Measurements from ENCODE around the gene TMEM51.

The TMEM51 gene

GRCh38 chr1:15151871-15152270, 1.7 kb upstream of the TMEM51 start:
- H3K27ac ChIP-seq (ENCODE audit: poor library complexity, severe bottlenecking): no peak overlapping the region

GRCh38 chr1:15152318-15153183, 996 bp upstream of the TMEM51 start:
- peak; percentile 90 for TF ChIP-seq CTCF (IDR thresholded peaks at IDR 0.05; ENCODE audit: poor library complexity, severe bottlenecking)
- H3K27me3 ChIP-seq (ENCODE audit: insufficient read depth, poor library complexity, severe bottlenecking): no peaks in the 10 kb centered on the region

More at GRCh38 chr1:15151871-15152270, 1.7 kb upstream of the TMEM51 start:
- H3K9me3 ChIP-seq (ENCODE audit: severe bottlenecking): no peaks in the 10 kb centered on the region
- peaks cover 11% of the 10 kb centered on the region for H3K4me1 ChIP-seq (ENCODE audit: insufficient read depth, poor library complexity, severe bottlenecking)
- no peak for DNase-seq (ENCODE audit: low spot score)
- H3K4me3 ChIP-seq (ENCODE audit: severe bottlenecking): peak overlapping the region; percentile 69
- no peak for ATAC-seq (ENCODE audit: low read depth)
- TF ChIP-seq CTCF (IDR thresholded peaks at IDR 0.05; ENCODE audit: poor library complexity, severe bottlenecking): no peak
- no peaks in the 10 kb centered on the region for H3K36me3 ChIP-seq (ENCODE audit: low read depth)
- H3K27me3 ChIP-seq (ENCODE audit: insufficient read depth, poor library complexity, severe bottlenecking): no peaks in the 10 kb centered on the region

GRCh38 chr1:15153842-15154479, 414 bp downstream of the TMEM51 start:
- Histone ChIP-seq H3K4me1 (ENCODE audit: insufficient read depth, poor library complexity, severe bottlenecking) (peaks cover 28% of the 10 kb centered on the region), H3K4me3 (ENCODE audit: severe bottlenecking) (peak overlapping the region; percentile 69), H3K27me3 (ENCODE audit: insufficient read depth, poor library complexity, severe bottlenecking) (no peaks in the 10 kb centered on the region), H3K9me3 (ENCODE audit: severe bottlenecking) (no peaks in the 10 kb centered on the region), H3K36me3 (ENCODE audit: low read depth) (no peaks in the 10 kb centered on the region), H3K27ac (ENCODE audit: poor library complexity, severe bottlenecking) (peak overlapping the region; percentile 69)
- DNase-seq (ENCODE audit: low spot score) (no peak), ATAC-seq (ENCODE audit: low read depth) (peak; percentile 20)
- peak; percentile 85 for TF ChIP-seq CTCF (IDR thresholded peaks at IDR 0.05; ENCODE audit: poor library complexity, severe bottlenecking)

More at GRCh38 chr1:15152318-15153183, 996 bp upstream of the TMEM51 start:
- Histone ChIP-seq H3K36me3 (ENCODE audit: low read depth) (no peaks in the 10 kb centered on the region), H3K4me1 (ENCODE audit: insufficient read depth, poor library complexity, severe bottlenecking) (peaks cover 18% of the 10 kb centered on the region), H3K27ac (ENCODE audit: poor library complexity, severe bottlenecking) (peak overlapping the region; percentile 69), H3K9me3 (ENCODE audit: severe bottlenecking) (no peaks in the 10 kb centered on the region), H3K4me3 (ENCODE audit: severe bottlenecking) (peak overlapping the region; percentile 69)
- ATAC-seq (ENCODE audit: low read depth) (peak; percentile 56), DNase-seq (ENCODE audit: low spot score) (peak; percentile 85)

GRCh38 chr1:15154480-15155036, 1.0 kb downstream of the TMEM51 start:
- Histone ChIP-seq H3K4me1 (ENCODE audit: insufficient read depth, poor library complexity, severe bottlenecking) (peaks cover 34% of the 10 kb centered on the region), H3K27ac (ENCODE audit: poor library complexity, severe bottlenecking) (peak overlapping the region; percentile 69), H3K36me3 (ENCODE audit: low read depth) (no peaks in the 10 kb centered on the region), H3K4me3 (ENCODE audit: severe bottlenecking) (peak overlapping the region; percentile 69), H3K9me3 (ENCODE audit: severe bottlenecking) (no peaks in the 10 kb centered on the region), H3K27me3 (ENCODE audit: insufficient read depth, poor library complexity, severe bottlenecking) (no peaks in the 10 kb centered on the region)
- no peak for TF ChIP-seq CTCF (IDR thresholded peaks at IDR 0.05; ENCODE audit: poor library complexity, severe bottlenecking)
- DNase-seq (ENCODE audit: low spot score) (no peak), ATAC-seq (ENCODE audit: low read depth) (no peak)
